ENCODE results near the gene ATP6V0A4. TPM values are rescaled to one million over a fixed set of nuclear protein-coding genes. Genes with fewer than 3 reads are reported as not detected.

ATP6V0A4 gene
- total RNA-seq, 4 donors from 2014 or later = not detected

DNA sequence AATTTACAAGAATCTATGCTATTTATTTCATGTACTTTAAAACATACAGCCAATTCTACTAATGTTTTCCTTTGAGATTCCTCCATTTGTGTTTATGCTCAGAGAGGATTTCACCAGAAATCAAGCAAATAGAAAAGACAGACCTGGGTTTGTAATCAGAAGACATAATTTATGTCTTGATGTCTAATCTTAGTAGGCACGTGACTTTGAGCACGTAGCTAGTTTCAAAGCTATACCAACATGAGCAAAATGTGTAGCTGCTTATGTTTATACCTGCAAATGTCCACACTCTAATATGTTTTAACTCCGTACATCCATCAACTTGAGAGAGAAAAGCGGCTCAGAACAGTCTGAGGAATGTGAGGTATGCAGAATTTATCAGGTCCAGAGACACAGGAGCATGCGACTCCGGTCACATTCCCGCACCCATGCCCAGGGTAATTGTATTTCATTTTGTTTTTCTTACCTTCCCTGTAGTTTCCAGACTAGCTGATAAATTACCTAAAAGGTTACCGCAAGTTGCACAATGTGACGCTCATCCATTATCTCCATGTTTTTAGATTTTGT, 136.8 kb downstream of the ATP6V0A4 start:
- in situ Hi-C loops (cut with MboI; ENCODE audit: low sequenced_read_pairs in 4 of 4) (no loop called here), intact Hi-C loops (cut with DNase I; ENCODE audit: low total_unique reads) (no loop called here)
- Histone ChIP-seq H3K36me3 (no peaks in the 10 kb centered on the region), H3K27ac (no peak overlapping the region), H3K27me3 (peaks cover 0 to 17% (median 5%) of the 10 kb centered on the region in 3 donors), H3K4me3 (no peak overlapping the region), H3K9me3 (no peaks in the 10 kb centered on the region), H3K4me1 (no peaks in the 10 kb centered on the region)
- TF ChIP-seq CTCF (IDR thresholded peaks at IDR 0.05 in 4 of 5, conservative IDR thresholded peaks at IDR 0.05 in 1 of 5) (no peak), POLR2A (IDR thresholded peaks at IDR 0.05) (no peak)
- no peak for DNase-seq
- no peak for ATAC-seq

DNA sequence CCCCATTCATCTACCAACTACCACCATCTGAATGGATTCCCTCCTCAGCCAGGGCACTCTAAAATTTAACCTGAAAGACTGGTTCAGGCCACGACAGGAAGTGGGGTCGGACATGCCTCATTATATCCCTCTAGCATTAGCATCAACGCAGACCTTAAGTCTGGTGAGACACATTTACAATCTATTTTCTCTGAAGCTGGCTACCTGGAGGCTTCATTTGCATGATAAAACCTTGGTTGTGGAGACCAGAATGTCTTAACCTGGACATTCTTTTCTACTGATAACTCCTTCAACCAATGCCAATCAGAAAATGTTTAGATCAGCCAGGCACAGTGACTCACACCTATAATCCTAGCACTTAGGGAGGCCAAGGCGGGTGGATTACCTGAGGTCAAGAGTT, 139.1 kb downstream of the ATP6V0A4 start:
- H3K27me3 ChIP-seq = peaks cover 0 to 11% (median 0%) of the 10 kb centered on the region in 3 donors
- in situ Hi-C loops (cut with MboI; ENCODE audit: low sequenced_read_pairs in 4 of 4) (no loop called here), intact Hi-C loops (cut with DNase I; ENCODE audit: low total_unique reads) (no loop called here)
- ATAC-seq (no peak), DNase-seq (no peak)
- H3K4me3 ChIP-seq = no peak overlapping the region
- no peaks in the 10 kb centered on the region for H3K36me3 ChIP-seq
- TF ChIP-seq POLR2A (IDR thresholded peaks at IDR 0.05) (no peak), CTCF (IDR thresholded peaks at IDR 0.05 in 4 of 5, conservative IDR thresholded peaks at IDR 0.05 in 1 of 5) (no peak)
- H3K4me1 ChIP-seq = no peaks in the 10 kb centered on the region
- H3K9me3 ChIP-seq = no peaks in the 10 kb centered on the region
- no peak overlapping the region for H3K27ac ChIP-seq

- no peak for TF ChIP-seq POLR2A (IDR thresholded peaks at IDR 0.05)
- TF ChIP-seq CTCF (IDR thresholded peaks at IDR 0.05 in 4 of 5, conservative IDR thresholded peaks at IDR 0.05 in 1 of 5) = no peak
- ATAC-seq (no peak), DNase-seq (no peak)
- H3K36me3 ChIP-seq = no peaks in the 10 kb centered on the region
- no peak overlapping the region for H3K27ac ChIP-seq
- in situ Hi-C loops (cut with MboI; ENCODE audit: low sequenced_read_pairs in 4 of 4) (no loop called here), intact Hi-C loops (cut with DNase I; ENCODE audit: low total_unique reads) (no loop called here)
- H3K4me3 ChIP-seq = no peak overlapping the region
- H3K27me3 ChIP-seq = peaks cover 0 to 4% (median 0%) of the 10 kb centered on the region in 3 donors
- no peaks in the 10 kb centered on the region for H3K4me1 ChIP-seq
- no peaks in the 10 kb centered on the region for H3K9me3 ChIP-seq
These were observed 140.1 kb downstream of the ATP6V0A4 start for GRCh38 chr7:138657854-138658386.

GRCh38 chr7:138656952-138657351, 141.0 kb downstream of the ATP6V0A4 start:
- no peak for DNase-seq
- Histone ChIP-seq H3K4me1 (no peaks in the 10 kb centered on the region), H3K27ac (no peak overlapping the region), H3K4me3 (no peak overlapping the region), H3K9me3 (no peaks in the 10 kb centered on the region), H3K36me3 (no peaks in the 10 kb centered on the region), H3K27me3 (no peaks in the 10 kb centered on the region)
- intact Hi-C loops (cut with DNase I; ENCODE audit: low total_unique reads) = no loop called here
- TF ChIP-seq CTCF (IDR thresholded peaks at IDR 0.05 in 4 of 5, conservative IDR thresholded peaks at IDR 0.05 in 1 of 5) (no peak), POLR2A (IDR thresholded peaks at IDR 0.05) (no peak)
- no peak for ATAC-seq
- in situ Hi-C loops (cut with MboI; ENCODE audit: low sequenced_read_pairs in 4 of 4) = no loop called here

Other genes starting within 250 kb of the ATP6V0A4 start
- not detected for gene SVOPL, start 96.8 kb downstream of the ATP6V0A4 start, total RNA-seq
- gene TMEM213, start 202 bp downstream of the ATP6V0A4 start, total RNA-seq = not detected
- under 1 TPM; 0.55 to 0.87 (median 0.75) TPM for gene KIAA1549, start 183.2 kb upstream of the ATP6V0A4 start, total RNA-seq
- 1 to 10 TPM; 1.1 to 2.2 (median 1.5) TPM for gene ZC3HAV1L, start 237.8 kb upstream of the ATP6V0A4 start, total RNA-seq